K562 (cell line): ENCODE results near the gene TBL1X. TPM values are rescaled to one million over a fixed set of nuclear protein-coding genes. Genes with fewer than 3 reads are reported as not detected.

Experiments used
- ATAC-seq: fragments of 200-7000 bp; cut with Tn5 transposase; 3 replicates; pipeline ENCODE4 v1.9.1; 2020; ENCODE audit warnings: moderate library complexity
- BruUV-seq: library from RNA; stranded (reverse); fragments of 400-500 nt; replicated peaks from 2 replicates; lab custom pipeline; 2021; lab: Mats Ljungman, UMichigan
- CTCF ChIA-PET: fragments of 300-600 bp; formaldehyde crosslinking; extraction: SDS; loops from one replicate; lab custom pipeline; 2021; ENCODE audit warnings: low intra/inter-chr PET ratio; lab: Yijun Ruan, JAX
- POLR2A ChIA-PET: fragments of 300-600, 350-650 bp; sonication (Branson Sonifier 250); formaldehyde crosslinking; extraction: SDS; loops from one replicate; lab custom pipeline; 2021; ENCODE audit warnings: antibody characterized with exemption, inconsistent platforms; lab: Yijun Ruan, JAX
- DNase-seq, 4 experiments: peaks; one replicate each; pipeline versions ENCODE4 v3.0.0 to v3.0.0-alpha.2; 2011 to 2018; ENCODE audit warnings: low spot score in 3 of 4, mixed read lengths in 3 of 4; ENCODE audit errors: extremely low read depth in 1 of 4
- FAIRE-seq: peaks from 2 replicates; lab custom pipeline; 2011; peaks lifted over from hg19 to GRCh38; lab: Jason Lieb, UNC
- H2AFZ ChIP-seq: 2 replicates; pipeline ENCODE4 v1.6.0; 2011; ENCODE audit warnings: low read depth, low read length, control low read depth, inconsistent platforms
- H3K27ac ChIP-seq: fragments of 200-600 bp; 3 replicates; pipeline ENCODE4 v1.8.0; 2011; ENCODE audit warnings: low read depth, mild to moderate bottlenecking, control low read depth, inconsistent platforms, low read length, moderate library complexity, mixed read lengths; ENCODE audit errors: extremely low read depth
- H3K27me3 ChIP-seq, 2 experiments: fragments of 300-600 bp in 1 of 2; 2 replicates in 1 of 2; 3 replicates in 1 of 2; pipeline versions ENCODE4 v1.6.0 to v1.8.0; 2011; ENCODE audit warnings: inconsistent platforms in 2 of 2, low read length in 2 of 2, mild to moderate bottlenecking in 1 of 2, mixed read lengths in 1 of 2, moderate library complexity in 1 of 2; ENCODE audit not compliant: control insufficient read depth in 2 of 2, insufficient read depth in 2 of 2
- H3K36me3 ChIP-seq: fragments of 300-600 bp; 3 replicates; pipeline ENCODE4 v1.8.0; 2011; ENCODE audit warnings: mild to moderate bottlenecking, low read length, inconsistent platforms; ENCODE audit not compliant: control insufficient read depth, insufficient read depth
- H3K4me1 ChIP-seq, 2 experiments: fragments of 200-600 bp in 1 of 2; replicated peaks in 1 of 2; 2 replicates in 1 of 2; 3 replicates in 1 of 2; pipeline versions ENCODE4 v1.5.1 to v1.8.0; 2011; ENCODE audit warnings: inconsistent platforms in 2 of 2, low read length in 2 of 2, mild to moderate bottlenecking in 1 of 2, mixed read lengths in 1 of 2, moderate library complexity in 1 of 2; ENCODE audit not compliant: control insufficient read depth in 2 of 2, insufficient read depth in 2 of 2
- H3K4me2 ChIP-seq: 2 replicates; pipeline ENCODE4 v1.6.1; 2011; ENCODE audit warnings: low read length, control low read depth, inconsistent platforms, mixed read lengths; ENCODE audit not compliant: insufficient read depth
- H3K4me3 ChIP-seq: fragments of 200-600 bp; sonication (generic), shearing (Covaris generic); 2 replicates; pipeline ENCODE4 v1.5.1; 2016; ENCODE audit warnings: control low read depth, inconsistent platforms
- H3K79me2 ChIP-seq: fragments of 200-600 bp; 3 replicates; pipeline ENCODE4 v1.8.0; 2011; ENCODE audit warnings: low read length, inconsistent platforms; ENCODE audit not compliant: control insufficient read depth, insufficient read depth
- H3K9ac ChIP-seq, 2 experiments: 2 replicates each; pipeline versions ENCODE4 v1.6.0 to v1.6.1; 2011; ENCODE audit warnings: low read depth in 2 of 2, low read length in 2 of 2, control low read depth in 1 of 2, inconsistent platforms in 1 of 2, mild to moderate bottlenecking in 1 of 2, mixed read lengths in 1 of 2; ENCODE audit not compliant: insufficient read depth in 1 of 2
- H3K9me1 ChIP-seq: one replicate; pipeline ENCODE4 v1.6.0; 2011; ENCODE audit warnings: inconsistent platforms, mild to moderate bottlenecking, low read length, moderate library complexity; ENCODE audit not compliant: control insufficient read depth, insufficient read depth
- H3K9me3 ChIP-seq: replicated peaks from 2 replicates; pipeline ENCODE4 v1.5.1; 2011; ENCODE audit warnings: low read depth, low read length, inconsistent platforms; ENCODE audit not compliant: control insufficient read depth, insufficient read depth
- H4K20me1 ChIP-seq: replicated peaks from 2 replicates; pipeline ENCODE4 v1.6.1; 2011; ENCODE audit warnings: low read length, inconsistent platforms, mixed read lengths; ENCODE audit not compliant: control insufficient read depth, insufficient read depth
- ERF ChIP-seq: fragments of 450-650 bp; formaldehyde crosslinking; IDR thresholded peaks from 2 replicates; pipeline ENCODE4 v1.4.0; 2020; ENCODE audit warnings: mild to moderate bottlenecking, mixed read lengths
- MTA3 ChIP-seq: fragments of 450-650 bp; formaldehyde crosslinking; IDR thresholded peaks from 2 replicates; pipeline ENCODE4 v1.6.1; 2017; ENCODE audit warnings: mild to moderate bottlenecking, borderline replicate concordance
- RBM22 ChIP-seq: fragments of 200-400 bp; formaldehyde crosslinking; IDR thresholded peaks from 2 replicates; pipeline ENCODE4 v1.6.1; 2018; ENCODE audit warnings: low read length, low read depth; ENCODE audit not compliant: poor library complexity, severe bottlenecking
- SUPT5H ChIP-seq: fragments of 450-650 bp; IDR thresholded peaks from 2 replicates; pipeline ENCODE4 v1.6.1; 2016
- ZBTB17 ChIP-seq: fragments of 450-650 bp; formaldehyde crosslinking; IDR thresholded peaks from 2 replicates; pipeline ENCODE4 v1.4.0; 2020; ENCODE audit warnings: mild to moderate bottlenecking
- ZFX ChIP-seq: sonication (generic); formaldehyde crosslinking; IDR thresholded peaks from 2 replicates; pipeline ENCODE4 v1.8.0; 2022; ENCODE audit warnings: mild to moderate bottlenecking, missing genetic modification reagents, moderate library complexity
- ZNF212 ChIP-seq: fragments of 450-650 bp; formaldehyde crosslinking; IDR thresholded peaks from 2 replicates; pipeline ENCODE4 v1.4.0; 2020; ENCODE audit warnings: mild to moderate bottlenecking
- ZNF253 ChIP-seq: fragments of 250-450 bp; sonication (Bioruptor Pico); conservative IDR thresholded peaks from 2 replicates; pipeline ENCODE4 v1.6.1; 2021; ENCODE audit warnings: mild to moderate bottlenecking
- WGBS: fragments of 100-300 bp; shearing (Covaris generic); methylation state at CpG from one replicate; pipeline ENCODE4 v1.1.6; 2016; ENCODE audit warnings: low coverage, mixed read lengths; ENCODE audit not compliant: insufficient coverage; ENCODE audit errors: missing lambda C conversion rate; 5-methylcytosine and 5-hydroxymethylcytosine counted together
- in situ Hi-C: fragments of 300-500 bp; cut with MboI; formaldehyde crosslinking; loops from 4 replicates; pipeline ENCODE4 v1.15.0; 2018; ENCODE audit warnings: inconsistent platforms, mixed read lengths
- intact Hi-C: fragments of 100-400 bp; cut with micrococcal nuclease; formaldehyde crosslinking; loops from 2 replicates; pipeline ENCODE4 v1.14.2; 2022
- polyA plus RNA-seq, 8 experiments: library from polyadenylated mRNA; depleted of rRNA in 4 of 8; stranded (reverse) in 5 of 8; unstranded in 3 of 8; fragments of >200 nt; fragmentation: Nextera tagmentation in 2 of 8; fragmentation: Illumina TruSeq in 1 of 8; extraction: Ambion mirVana in 2 of 8; extraction: Trizol in 1 of 8; gene quantifications; 2 replicates each; pipeline versions ENCODE4 v1.2.1 to v1.2.3, GENCODE V29; 2011 to 2014; ENCODE audit warnings: inconsistent platforms in 1 of 8, missing spikeins in 1 of 8
- total RNA-seq, 7 experiments: library from RNA; depleted of rRNA in 6 of 7; stranded (reverse); fragments of >200 nt in 6 of 7; fragmentation: Illumina TruSeq in 2 of 7; extraction: Trizol in 2 of 7; gene quantifications; 2 replicates each; pipeline versions ENCODE4 v1.2.1 to v1.2.3, GENCODE V29; 2011 to 2021; ENCODE audit warnings: low replicate concordance in 1 of 7
- TF ChIP-seq, protein P1 (sequence below): fragments of 450-650 bp; IDR thresholded peaks from 2 replicates; pipeline ENCODE4 v1.6.1; 2014; ENCODE audit warnings: low read depth, mild to moderate bottlenecking, moderate library complexity, borderline replicate concordance
- TF ChIP-seq, protein P2 (sequence below): sonication (generic); formaldehyde crosslinking; IDR thresholded peaks from 2 replicates; pipeline ENCODE4 v1.8.1; 2023; ENCODE audit warnings: missing genetic modification reagents, mild to moderate bottlenecking, borderline replicate concordance

The TBL1X gene
- total and polyA plus RNA-seq, 9 of the 15 experiments (the other 6 are each of a cell fraction or from before 2014, with no cell fraction given): 6.0 to 49.6 (median 19.7) TPM

DNA sequence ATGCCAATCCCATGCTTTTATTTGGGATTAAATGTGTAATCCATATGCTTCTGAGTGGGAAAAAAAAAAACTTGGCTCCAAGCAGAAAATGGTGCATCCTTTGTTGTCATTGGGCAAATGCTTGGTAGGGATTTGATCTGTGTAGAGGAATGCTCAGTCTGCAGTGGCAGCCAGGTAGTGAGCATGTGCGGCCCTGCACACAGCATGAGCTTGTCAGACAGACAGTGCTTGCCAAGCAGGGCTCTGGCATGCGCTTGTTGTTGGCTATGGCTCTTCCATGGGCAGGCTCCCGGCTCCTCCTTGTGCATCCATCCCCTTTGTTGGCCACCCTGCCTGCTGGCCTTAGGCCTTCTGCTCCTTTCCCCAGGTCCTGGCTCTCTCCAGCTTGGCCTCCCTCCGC lies 170.5 kb downstream of the TBL1X start:
- Histone ChIP-seq H3K9me1 (no peaks in the 10 kb centered on the region), H3K4me1 (no peaks in the 10 kb centered on the region), H4K20me1 (no peaks in the 10 kb centered on the region), H3K36me3 (no peaks in the 10 kb centered on the region), H3K79me2 (peaks cover 8% of the 10 kb centered on the region; the same call in 1 of the 3 replicates), H3K27me3 (no peaks in the 10 kb centered on the region), H2AFZ (no peak overlapping the region), H3K27ac (no peak overlapping the region), H3K9me3 (no peaks in the 10 kb centered on the region), H3K4me3 (no peak overlapping the region), H3K4me2 (no peak overlapping the region), H3K9ac (no peak overlapping the region)
- BruUV-seq: no TSS peak
- no peak for FAIRE-seq
- POLR2A ChIA-PET: interaction anchor here (1.0 kb wide), 1 partner anchor 12 kb away, joined by 4 read pairs; no protein-coding TSS in a partner anchor
- no peak for DNase-seq
- no peak for TF ChIP-seq MTA3
- ATAC-seq: no peak
- WGBS: no CpG with 5 or more reads among the region's 4 CpGs
- in situ Hi-C loops (no loop called here), intact Hi-C loops (no loop called here)
- CTCF ChIA-PET: no interaction called here

DNA sequence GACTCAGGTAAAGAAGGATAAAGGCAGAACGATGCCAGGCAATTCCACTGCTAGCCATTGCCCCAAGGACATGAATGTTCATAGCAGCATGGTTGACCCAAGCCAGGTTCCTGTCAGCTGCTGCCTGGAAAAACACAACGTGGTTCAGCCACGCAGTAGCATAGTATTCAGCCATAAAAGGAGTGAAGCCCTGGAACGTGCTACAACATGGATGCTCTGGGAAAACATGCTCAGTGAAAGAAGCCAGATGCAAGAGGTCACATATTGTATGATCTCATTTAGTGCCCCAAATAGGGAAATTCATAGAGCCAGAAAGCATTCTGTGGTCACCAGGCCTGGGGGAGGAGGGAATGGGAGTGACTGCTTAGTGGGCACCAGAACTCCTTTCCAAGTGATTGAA lies 170.9 kb downstream of the TBL1X start:
- FAIRE-seq (no peak), DNase-seq (no peak)
- in situ Hi-C loops: no loop called here

More for the DNA sequence above, 170.9 kb downstream of the TBL1X start:
- H3K27me3 ChIP-seq: no peaks in the 10 kb centered on the region
- H2AFZ ChIP-seq: no peak overlapping the region
- ATAC-seq: no peak
- no peaks in the 10 kb centered on the region for H3K9me1 ChIP-seq
- no peaks in the 10 kb centered on the region for H3K36me3 ChIP-seq
- H3K9ac ChIP-seq: no peak overlapping the region
- TF ChIP-seq SUPT5H (no peak), ERF (CRISPR knock-in tag) (no peak), RBM22 (no peak), ZFX (no peak), ZNF212 (CRISPR knock-in tag) (no peak), ZNF253 (CRISPR knock-in tag) (no peak), ZBTB17 (CRISPR knock-in tag) (no peak)
- TF ChIP-seq, protein P1, sequence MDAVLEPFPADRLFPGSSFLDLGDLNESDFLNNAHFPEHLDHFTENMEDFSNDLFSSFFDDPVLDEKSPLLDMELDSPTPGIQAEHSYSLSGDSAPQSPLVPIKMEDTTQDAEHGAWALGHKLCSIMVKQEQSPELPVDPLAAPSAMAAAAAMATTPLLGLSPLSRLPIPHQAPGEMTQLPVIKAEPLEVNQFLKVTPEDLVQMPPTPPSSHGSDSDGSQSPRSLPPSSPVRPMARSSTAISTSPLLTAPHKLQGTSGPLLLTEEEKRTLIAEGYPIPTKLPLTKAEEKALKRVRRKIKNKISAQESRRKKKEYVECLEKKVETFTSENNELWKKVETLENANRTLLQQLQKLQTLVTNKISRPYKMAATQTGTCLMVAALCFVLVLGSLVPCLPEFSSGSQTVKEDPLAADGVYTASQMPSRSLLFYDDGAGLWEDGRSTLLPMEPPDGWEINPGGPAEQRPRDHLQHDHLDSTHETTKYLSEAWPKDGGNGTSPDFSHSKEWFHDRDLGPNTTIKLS: no peak
- TF ChIP-seq, protein P2, sequence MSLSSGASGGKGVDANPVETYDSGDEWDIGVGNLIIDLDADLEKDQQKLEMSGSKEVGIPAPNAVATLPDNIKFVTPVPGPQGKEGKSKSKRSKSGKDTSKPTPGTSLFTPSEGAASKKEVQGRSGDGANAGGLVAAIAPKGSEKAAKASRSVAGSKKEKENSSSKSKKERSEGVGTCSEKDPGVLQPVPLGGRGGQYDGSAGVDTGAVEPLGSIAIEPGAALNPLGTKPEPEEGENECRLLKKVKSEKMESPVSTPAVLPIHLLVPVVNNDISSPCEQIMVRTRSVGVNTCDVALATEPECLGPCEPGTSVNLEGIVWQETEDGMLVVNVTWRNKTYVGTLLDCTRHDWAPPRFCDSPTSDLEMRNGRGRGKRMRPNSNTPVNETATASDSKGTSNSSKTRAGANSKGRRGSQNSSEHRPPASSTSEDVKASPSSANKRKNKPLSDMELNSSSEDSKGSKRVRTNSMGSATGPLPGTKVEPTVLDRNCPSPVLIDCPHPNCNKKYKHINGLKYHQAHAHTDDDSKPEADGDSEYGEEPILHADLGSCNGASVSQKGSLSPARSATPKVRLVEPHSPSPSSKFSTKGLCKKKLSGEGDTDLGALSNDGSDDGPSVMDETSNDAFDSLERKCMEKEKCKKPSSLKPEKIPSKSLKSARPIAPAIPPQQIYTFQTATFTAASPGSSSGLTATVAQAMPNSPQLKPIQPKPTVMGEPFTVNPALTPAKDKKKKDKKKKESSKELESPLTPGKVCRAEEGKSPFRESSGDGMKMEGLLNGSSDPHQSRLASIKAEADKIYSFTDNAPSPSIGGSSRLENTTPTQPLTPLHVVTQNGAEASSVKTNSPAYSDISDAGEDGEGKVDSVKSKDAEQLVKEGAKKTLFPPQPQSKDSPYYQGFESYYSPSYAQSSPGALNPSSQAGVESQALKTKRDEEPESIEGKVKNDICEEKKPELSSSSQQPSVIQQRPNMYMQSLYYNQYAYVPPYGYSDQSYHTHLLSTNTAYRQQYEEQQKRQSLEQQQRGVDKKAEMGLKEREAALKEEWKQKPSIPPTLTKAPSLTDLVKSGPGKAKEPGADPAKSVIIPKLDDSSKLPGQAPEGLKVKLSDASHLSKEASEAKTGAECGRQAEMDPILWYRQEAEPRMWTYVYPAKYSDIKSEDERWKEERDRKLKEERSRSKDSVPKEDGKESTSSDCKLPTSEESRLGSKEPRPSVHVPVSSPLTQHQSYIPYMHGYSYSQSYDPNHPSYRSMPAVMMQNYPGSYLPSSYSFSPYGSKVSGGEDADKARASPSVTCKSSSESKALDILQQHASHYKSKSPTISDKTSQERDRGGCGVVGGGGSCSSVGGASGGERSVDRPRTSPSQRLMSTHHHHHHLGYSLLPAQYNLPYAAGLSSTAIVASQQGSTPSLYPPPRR (CRISPR knock-in tag): no peak
- TF ChIP-seq, all 486 proteins: peak for 0
- intact Hi-C loops: no loop called here
- no peak overlapping the region for H3K4me2 ChIP-seq
- H3K27ac ChIP-seq: no peak overlapping the region
- H3K79me2 ChIP-seq: peaks cover 8% of the 10 kb centered on the region; the same call in 1 of the 3 replicates
- H4K20me1 ChIP-seq: no peaks in the 10 kb centered on the region
- 88% methylated on average over 4 of the region's 4 CpGs for WGBS
- POLR2A ChIA-PET: interaction anchor here (1.0 kb wide), 1 partner anchor 11 kb away, joined by 4 read pairs; no protein-coding TSS in a partner anchor
- H3K4me1 ChIP-seq: no peaks in the 10 kb centered on the region
- CTCF ChIA-PET: no interaction called here
- no peak overlapping the region for H3K4me3 ChIP-seq
- no peaks in the 10 kb centered on the region for H3K9me3 ChIP-seq
- BruUV-seq: no TSS peak
